GM12874 (cell line): ENCODE measurements around the gene TDRKH.

Experiments
- TF ChIP-seq, protein P1 (sequence below): IDR thresholded peaks from 2 replicates; pipeline ENCODE4 v1.5.1; 2011; ENCODE audit warnings: low read depth, mild to moderate bottlenecking, control low read depth, low read length, moderate library complexity; ENCODE audit not compliant: insufficient read depth

Gene TDRKH

GRCh38 chr1:151814426-151814825 lies 24.1 kb upstream of the TDRKH start:
- TF ChIP-seq, protein P1, sequence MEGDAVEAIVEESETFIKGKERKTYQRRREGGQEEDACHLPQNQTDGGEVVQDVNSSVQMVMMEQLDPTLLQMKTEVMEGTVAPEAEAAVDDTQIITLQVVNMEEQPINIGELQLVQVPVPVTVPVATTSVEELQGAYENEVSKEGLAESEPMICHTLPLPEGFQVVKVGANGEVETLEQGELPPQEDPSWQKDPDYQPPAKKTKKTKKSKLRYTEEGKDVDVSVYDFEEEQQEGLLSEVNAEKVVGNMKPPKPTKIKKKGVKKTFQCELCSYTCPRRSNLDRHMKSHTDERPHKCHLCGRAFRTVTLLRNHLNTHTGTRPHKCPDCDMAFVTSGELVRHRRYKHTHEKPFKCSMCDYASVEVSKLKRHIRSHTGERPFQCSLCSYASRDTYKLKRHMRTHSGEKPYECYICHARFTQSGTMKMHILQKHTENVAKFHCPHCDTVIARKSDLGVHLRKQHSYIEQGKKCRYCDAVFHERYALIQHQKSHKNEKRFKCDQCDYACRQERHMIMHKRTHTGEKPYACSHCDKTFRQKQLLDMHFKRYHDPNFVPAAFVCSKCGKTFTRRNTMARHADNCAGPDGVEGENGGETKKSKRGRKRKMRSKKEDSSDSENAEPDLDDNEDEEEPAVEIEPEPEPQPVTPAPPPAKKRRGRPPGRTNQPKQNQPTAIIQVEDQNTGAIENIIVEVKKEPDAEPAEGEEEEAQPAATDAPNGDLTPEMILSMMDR: no peak

GRCh38 chr1:151813271-151813977 lies 23.1 kb upstream of the TDRKH start:
- TF ChIP-seq, protein P1: no peak

- TF ChIP-seq, protein P1: no peak
These were observed 20.9 kb upstream of the TDRKH start for GRCh38 chr1:151811181-151811580.

DNA sequence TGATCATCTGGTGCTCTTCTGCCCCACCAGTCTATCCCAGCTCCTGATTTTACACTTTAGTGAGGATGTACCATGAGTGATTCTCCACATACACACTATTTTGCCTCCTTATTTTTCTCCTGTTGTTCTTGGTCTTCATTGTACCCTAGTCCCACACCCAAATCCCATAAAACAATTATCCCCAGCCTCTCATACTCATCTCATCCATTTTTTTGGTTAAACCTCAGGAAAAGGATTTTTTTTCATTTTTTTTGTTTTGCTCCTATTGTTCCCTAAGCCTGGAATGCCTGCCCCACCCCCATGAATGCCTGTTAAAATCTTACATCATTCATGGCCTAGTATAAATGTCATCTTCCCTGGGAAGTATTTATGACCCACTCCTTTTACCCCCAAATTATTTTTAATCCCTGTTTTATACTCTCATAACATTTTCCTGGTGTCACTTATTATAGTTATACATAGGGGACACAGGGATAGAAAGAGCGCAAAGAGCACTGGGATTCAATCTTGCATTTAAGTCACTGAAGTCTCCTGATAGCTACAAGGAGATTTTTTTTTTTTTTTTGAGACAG lies 19.8 kb upstream of the TDRKH start:
- TF ChIP-seq, protein P1: no peak

- TF ChIP-seq, protein P1: no peak
These were observed 19.1 kb upstream of the TDRKH start for GRCh38 chr1:151809290-151809984.

- TF ChIP-seq, protein P1: no peak
These were observed 17.5 kb upstream of the TDRKH start for GRCh38 chr1:151807766-151808165.

DNA sequence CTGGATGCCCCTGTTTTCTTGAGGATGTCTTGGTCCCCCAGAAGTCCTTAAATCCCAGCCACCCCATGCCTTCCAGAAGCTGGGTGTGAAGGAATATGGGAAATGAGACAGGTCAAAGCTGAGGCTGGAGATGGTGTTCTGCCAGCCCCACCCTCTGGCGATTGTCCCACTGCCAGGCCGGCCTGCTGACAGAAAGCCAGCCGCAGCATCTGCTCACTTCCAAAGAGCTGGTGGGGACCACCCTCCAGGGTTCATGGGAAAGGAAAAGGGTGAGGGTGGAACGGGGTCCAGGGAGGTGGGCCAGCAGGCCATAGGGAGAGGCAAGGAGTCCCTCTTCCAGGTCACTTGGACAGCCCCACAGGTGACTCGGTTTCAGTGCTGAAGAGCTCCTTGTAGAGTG lies 16.8 kb upstream of the TDRKH start:
- TF ChIP-seq, protein P1: no peak
